Nephron progenitor cell (in vitro differentiated cells): ENCODE data around the gene TRIM45.
"Not testable (repeated sequence)": the region's sequence is repeated elsewhere in the genome, so short reads cannot be mapped to it uniquely, and the experiment has no call there.

ENCODE experiments used
- DNase-seq: peaks from one replicate; pipeline ENCODE4 v3.0.0; 2021
- H3K27ac Mint-ChIP-seq: 2 replicates; pipeline ENCODE4 v1.8.0; 2021; ENCODE audit warnings: mild to moderate bottlenecking, moderate library complexity, mixed read lengths
- H3K27me3 Mint-ChIP-seq: 2 replicates; pipeline ENCODE4 v1.8.0; 2021; ENCODE audit warnings: mild to moderate bottlenecking, low read depth, mixed read lengths; ENCODE audit not compliant: poor library complexity
- H3K36me3 Mint-ChIP-seq: 2 replicates; pipeline ENCODE4 v1.8.0; 2021; ENCODE audit warnings: low read depth, mixed read lengths
- H3K4me1 Mint-ChIP-seq: 2 replicates; pipeline ENCODE4 v1.8.0; 2021; ENCODE audit warnings: mixed read lengths
- H3K4me3 Mint-ChIP-seq: 2 replicates; pipeline ENCODE4 v1.8.0; 2021; ENCODE audit warnings: mild to moderate bottlenecking, moderate library complexity, mixed read lengths
- H3K9me3 Mint-ChIP-seq: 2 replicates; pipeline ENCODE4 v1.8.0; 2021; ENCODE audit warnings: mild to moderate bottlenecking, moderate library complexity, mixed read lengths
- TF ChIP-seq, protein P1 (sequence below): fragments of 200-600 bp; sonication (generic); IDR thresholded peaks from 2 replicates; pipeline ENCODE4 v1.5.0; 2021; ENCODE audit warnings: antibody characterized with exemption

TRIM45 gene

DNA sequence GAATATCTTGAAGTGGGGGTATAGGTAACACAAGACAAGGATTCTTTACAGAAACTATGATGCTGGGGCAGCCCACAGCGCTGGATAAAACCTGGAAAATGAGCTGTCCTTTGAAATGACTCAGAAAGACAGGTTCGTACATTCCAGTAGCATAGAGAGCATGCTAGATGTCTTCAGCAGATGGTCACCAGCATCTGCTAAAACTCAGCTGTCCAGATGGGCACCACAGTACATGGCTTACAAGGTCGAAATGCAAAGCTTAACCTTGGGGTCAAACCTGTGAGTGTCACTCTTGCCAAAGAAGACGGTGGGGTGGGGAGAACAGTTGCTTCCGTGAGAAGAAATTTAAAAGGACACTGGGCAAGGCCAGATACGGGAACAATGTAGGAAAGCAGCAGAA is 41.3 kb upstream of the TRIM45 start:
- H3K36me3 Mint-ChIP-seq, result no peaks in the 10 kb centered on the region
- H3K9me3 Mint-ChIP-seq, result peaks cover 17% of the 10 kb centered on the region
- peaks cover 4% of the 10 kb centered on the region for H3K27me3 Mint-ChIP-seq
- H3K27ac Mint-ChIP-seq, result no peak overlapping the region
- no peak for DNase-seq
- peaks cover 15% of the 10 kb centered on the region for H3K4me1 Mint-ChIP-seq
- no peak overlapping the region for H3K4me3 Mint-ChIP-seq
- TF ChIP-seq, protein P1, sequence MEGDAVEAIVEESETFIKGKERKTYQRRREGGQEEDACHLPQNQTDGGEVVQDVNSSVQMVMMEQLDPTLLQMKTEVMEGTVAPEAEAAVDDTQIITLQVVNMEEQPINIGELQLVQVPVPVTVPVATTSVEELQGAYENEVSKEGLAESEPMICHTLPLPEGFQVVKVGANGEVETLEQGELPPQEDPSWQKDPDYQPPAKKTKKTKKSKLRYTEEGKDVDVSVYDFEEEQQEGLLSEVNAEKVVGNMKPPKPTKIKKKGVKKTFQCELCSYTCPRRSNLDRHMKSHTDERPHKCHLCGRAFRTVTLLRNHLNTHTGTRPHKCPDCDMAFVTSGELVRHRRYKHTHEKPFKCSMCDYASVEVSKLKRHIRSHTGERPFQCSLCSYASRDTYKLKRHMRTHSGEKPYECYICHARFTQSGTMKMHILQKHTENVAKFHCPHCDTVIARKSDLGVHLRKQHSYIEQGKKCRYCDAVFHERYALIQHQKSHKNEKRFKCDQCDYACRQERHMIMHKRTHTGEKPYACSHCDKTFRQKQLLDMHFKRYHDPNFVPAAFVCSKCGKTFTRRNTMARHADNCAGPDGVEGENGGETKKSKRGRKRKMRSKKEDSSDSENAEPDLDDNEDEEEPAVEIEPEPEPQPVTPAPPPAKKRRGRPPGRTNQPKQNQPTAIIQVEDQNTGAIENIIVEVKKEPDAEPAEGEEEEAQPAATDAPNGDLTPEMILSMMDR, result no peak

DNA sequence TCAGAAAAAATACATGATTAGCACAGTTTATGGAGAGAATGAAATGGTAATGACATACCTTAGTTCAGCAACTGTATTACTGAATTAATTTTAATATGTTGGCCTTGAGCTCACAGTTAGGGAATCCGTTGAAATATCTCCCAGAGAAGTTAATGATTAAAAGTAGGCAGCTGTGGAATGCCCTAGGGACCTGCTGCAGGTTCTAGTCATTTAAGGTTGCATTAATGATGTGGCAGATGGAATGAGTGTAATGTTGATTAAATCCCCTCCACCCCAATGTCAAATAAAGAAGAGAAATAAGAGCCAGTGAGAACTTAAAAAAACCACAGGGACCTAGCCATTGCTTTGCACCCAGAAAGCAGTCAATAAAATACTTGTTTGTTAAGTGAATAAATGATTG is 40.3 kb upstream of the TRIM45 start:
- H3K27ac Mint-ChIP-seq, result no peak overlapping the region
- peaks cover 24% of the 10 kb centered on the region for H3K9me3 Mint-ChIP-seq
- no peaks in the 10 kb centered on the region for H3K36me3 Mint-ChIP-seq
- peaks cover 13% of the 10 kb centered on the region for H3K4me1 Mint-ChIP-seq
- no peak overlapping the region for H3K4me3 Mint-ChIP-seq
- TF ChIP-seq, protein P1, result no peak
- no peak for DNase-seq
- peaks cover 4% of the 10 kb centered on the region for H3K27me3 Mint-ChIP-seq

DNA sequence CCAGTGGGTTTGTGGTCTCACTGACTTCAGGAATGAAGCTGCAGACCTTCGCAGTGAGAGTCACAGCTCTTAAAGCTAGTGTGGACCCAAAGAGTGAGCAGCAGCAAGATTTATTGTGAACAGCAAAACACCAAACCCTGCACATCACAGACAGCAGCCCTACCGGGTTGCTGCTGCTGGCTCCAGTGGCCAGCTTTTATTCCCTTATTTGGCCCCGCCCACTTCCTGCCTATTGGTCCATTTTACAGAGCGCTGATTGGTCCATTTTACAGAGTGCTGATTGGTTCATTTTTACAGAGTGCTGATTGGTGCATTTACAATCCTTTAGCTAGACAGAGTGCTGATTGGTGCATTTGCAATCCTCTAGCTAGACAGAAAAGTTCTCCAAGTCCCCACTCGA is 29.8 kb upstream of the TRIM45 start:
- H3K4me3 Mint-ChIP-seq, H3K27ac Mint-ChIP-seq, H3K36me3 Mint-ChIP-seq, DNase-seq, H3K27me3 Mint-ChIP-seq: not testable (repeated sequence)
- H3K4me1 Mint-ChIP-seq, result peaks cover 26% of the 10 kb centered on the region
- H3K9me3 Mint-ChIP-seq, result peaks cover 10% of the 10 kb centered on the region

DNA sequence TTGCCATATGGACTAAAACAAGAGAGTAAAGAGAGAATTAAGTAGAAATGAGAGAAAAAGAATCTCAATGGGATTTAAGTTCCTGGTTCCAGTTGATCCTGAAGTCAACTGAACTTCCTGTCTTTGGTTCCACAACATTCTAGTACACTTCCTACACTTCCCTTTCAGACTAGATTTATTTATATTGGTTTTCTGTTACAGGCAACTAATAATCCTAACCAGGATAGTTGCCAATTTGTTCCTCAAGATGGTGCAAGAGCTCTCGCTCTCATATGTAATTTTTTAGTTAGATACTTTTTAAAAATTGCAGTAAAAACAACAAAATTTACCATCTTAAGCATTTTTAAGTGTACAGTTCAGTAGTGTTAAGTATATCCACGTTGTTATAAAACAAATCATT is 28.8 kb upstream of the TRIM45 start:
- Mint-ChIP-seq H3K27ac (no peak overlapping the region), H3K36me3 (peaks cover 4% of the 10 kb centered on the region), H3K4me3 (no peak overlapping the region), H3K27me3 (no peaks in the 10 kb centered on the region), H3K4me1 (peaks cover 29% of the 10 kb centered on the region), H3K9me3 (peaks cover 10% of the 10 kb centered on the region)
- TF ChIP-seq, protein P1, result no peak
- DNase-seq, result no peak

DNA sequence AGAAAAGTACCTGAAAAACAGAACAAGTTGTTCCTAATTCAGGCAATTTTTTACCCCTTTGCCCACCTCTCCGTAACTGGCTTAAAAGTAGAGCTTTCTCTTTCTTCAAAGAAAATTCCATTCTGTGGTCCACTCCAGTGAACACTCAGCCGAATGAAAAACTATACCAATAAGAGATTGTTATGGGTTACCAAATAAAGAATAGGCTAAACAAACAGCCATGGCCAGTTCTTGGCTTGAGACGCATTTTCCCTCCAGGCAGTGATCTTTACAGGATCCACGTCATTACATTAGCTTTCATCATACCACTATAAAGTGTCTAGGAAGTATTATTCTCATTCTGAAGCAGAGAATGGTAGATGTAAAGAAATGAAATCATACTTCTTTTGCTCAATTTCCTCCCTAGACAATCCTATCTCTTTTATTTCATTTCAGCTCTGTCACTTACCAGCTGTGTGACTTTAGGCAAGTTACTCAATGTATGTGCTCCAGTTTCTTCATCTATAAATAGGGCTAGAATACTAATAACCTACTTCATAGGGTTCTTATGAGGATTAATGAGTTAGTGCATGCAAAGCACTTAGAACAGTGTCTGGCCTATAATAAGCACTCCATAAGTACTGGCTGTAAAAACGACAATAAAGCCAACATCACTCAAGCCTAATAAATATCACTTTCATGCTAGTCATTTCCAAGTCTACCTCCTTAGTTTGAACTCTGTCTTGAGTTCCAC is 26.5 kb upstream of the TRIM45 start:
- Mint-ChIP-seq H3K27me3 (peaks cover 9% of the 10 kb centered on the region), H3K4me3 (no peak overlapping the region), H3K27ac (no peak overlapping the region)

DNA sequence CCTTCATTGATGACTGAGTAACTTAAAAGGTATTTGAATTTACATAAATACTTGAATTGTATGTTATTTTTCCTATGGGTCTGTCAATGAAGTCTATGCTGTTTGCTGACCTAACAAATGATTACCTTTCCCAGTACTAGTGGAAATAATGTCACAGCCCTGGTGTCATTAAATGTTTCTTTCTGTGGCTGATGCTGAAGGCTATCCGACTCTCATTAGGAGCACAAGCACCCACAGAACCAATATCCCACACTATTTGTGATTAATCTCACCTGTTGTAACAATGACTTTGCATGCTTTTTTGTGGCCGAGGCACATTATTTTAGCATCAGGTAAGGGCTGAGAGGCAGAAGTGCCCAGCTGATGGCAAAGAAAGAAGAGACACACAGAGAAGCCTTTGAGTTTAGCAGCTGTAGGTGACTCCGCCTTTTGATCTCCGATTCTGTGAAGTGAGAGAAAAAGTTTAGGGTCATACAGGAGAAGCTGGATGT is 25.8 kb upstream of the TRIM45 start:
- Mint-ChIP-seq H3K27ac (no peak overlapping the region), H3K36me3 (peaks cover 4% of the 10 kb centered on the region), H3K4me3 (no peak overlapping the region), H3K27me3 (peaks cover 9% of the 10 kb centered on the region), H3K9me3 (peaks cover 10% of the 10 kb centered on the region), H3K4me1 (peaks cover 29% of the 10 kb centered on the region)
- DNase-seq, result no peak
- TF ChIP-seq, protein P1, result no peak

More for the DNA sequence above, 26.5 kb upstream of the TRIM45 start:
- Mint-ChIP-seq H3K4me1 (peaks cover 29% of the 10 kb centered on the region), H3K9me3 (peaks cover 10% of the 10 kb centered on the region), H3K36me3 (peaks cover 4% of the 10 kb centered on the region)
- no peak for DNase-seq
- TF ChIP-seq, protein P1, result no peak
